Muscle of leg (tissue), 11 donors: ENCODE measurements around the gene PAIP1. TPM values are rescaled to one million over a fixed set of nuclear protein-coding genes. Genes with fewer than 3 reads are reported as not detected.
"Not testable (repeated sequence)": the region's sequence is repeated elsewhere in the genome, so short reads cannot be mapped to it uniquely, and the experiment has no call there.

Experiments
- DNase-seq: peaks from one replicate; pipeline ENCODE4 v3.0.0; 2013
- H3K27ac ChIP-seq: one replicate; pipeline ENCODE4 v1.5.1; 2013; ENCODE audit warnings: mild to moderate bottlenecking, low read length, control low read depth
- H3K27me3 ChIP-seq: one replicate; pipeline ENCODE4 v1.6.1; 2013; ENCODE audit warnings: low read length; ENCODE audit not compliant: control insufficient read depth, insufficient read depth
- H3K36me3 ChIP-seq: one replicate; pipeline ENCODE4 v1.6.1; 2013; ENCODE audit warnings: low read length; ENCODE audit not compliant: control insufficient read depth, insufficient read depth
- H3K4me1 ChIP-seq: one replicate; pipeline ENCODE4 v1.6.1; 2013; ENCODE audit warnings: low read length; ENCODE audit not compliant: control insufficient read depth, insufficient read depth
- H3K4me3 ChIP-seq: one replicate; pipeline ENCODE4 v1.5.1; 2013; ENCODE audit warnings: low read length, control low read depth
- H3K9me3 ChIP-seq: replicated peaks from 2 replicates; pipeline ENCODE4 v1.6.1; 2013; ENCODE audit warnings: low read depth, low read length; ENCODE audit not compliant: control insufficient read depth
- WGBS: methylation state at CpG from one replicate; pipeline ENCODE4 v1.1.5; 2013; ENCODE audit warnings: missing lambda C conversion rate; ENCODE audit not compliant: insufficient coverage; 5-methylcytosine and 5-hydroxymethylcytosine counted together
- polyA plus RNA-seq, 8 donors: library from polyadenylated mRNA; unstranded; fragments of 120-200 nt; gene quantifications; one replicate each; pipeline versions ENCODE4 v1.2.1 to v1.2.3, GENCODE V29; 2013; ENCODE audit warnings: inconsistent platforms in 1 of 8, low replicate concordance in 1 of 8; ENCODE audit not compliant: insufficient read length in 8 of 8, insufficient read depth in 1 of 8
- total RNA-seq: library from RNA; stranded (reverse); fragments of 120-200 nt; gene quantifications from one replicate; pipeline ENCODE4 v1.2.4, GENCODE V29; 2013

The PAIP1 gene
- total and polyA plus RNA-seq, 9 donors, result 81.6 to 108 (median 92.4) TPM

DNA sequence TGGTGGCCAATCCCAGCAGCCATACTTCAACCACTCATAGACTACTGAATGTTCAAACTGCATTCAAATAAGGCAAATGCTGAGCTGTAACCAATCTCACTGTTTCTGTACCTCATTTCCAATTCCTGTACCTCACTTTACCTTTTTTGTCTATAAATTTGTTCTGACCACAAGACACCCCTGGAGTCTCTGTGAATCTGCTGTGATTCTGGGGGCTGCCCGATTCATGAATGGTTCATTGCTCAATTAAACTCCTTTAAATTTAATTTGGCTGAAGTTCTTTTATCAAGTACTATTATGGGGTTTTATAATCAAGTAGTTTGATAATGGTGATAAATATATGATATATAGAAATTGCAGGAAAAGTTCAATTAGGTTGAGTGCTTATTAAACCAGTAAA is 42.0 kb upstream of the PAIP1 start:
- not testable (repeated sequence) for H3K36me3 ChIP-seq, H3K27me3 ChIP-seq, H3K9me3 ChIP-seq, H3K4me1 ChIP-seq, H3K4me3 ChIP-seq, DNase-seq, H3K27ac ChIP-seq
- no CpG with 5 or more reads among the region's 1 CpG for WGBS

DNA sequence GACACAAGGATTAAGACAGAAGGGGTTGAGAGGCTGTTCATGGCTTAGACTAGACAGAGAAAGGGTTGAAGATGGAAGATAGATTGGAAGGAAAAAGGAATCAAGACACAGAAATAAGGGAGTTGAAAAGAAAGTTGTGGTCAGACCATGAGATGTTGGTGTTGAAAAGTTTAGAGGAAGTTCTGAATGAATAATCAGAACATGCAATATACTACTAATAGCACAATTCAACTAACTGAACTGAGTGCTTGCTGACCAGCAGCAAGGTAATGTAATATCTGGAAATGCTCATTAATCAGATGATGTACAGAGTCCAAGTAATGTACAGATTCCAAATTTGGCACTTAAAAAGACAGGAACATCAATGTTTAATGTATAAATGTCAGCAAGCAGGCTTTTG is 35.5 kb upstream of the PAIP1 start:
- no peaks in the 10 kb centered on the region for H3K27me3 ChIP-seq
- H3K4me3 ChIP-seq, result no peak overlapping the region
- no peak overlapping the region for H3K27ac ChIP-seq
- no peaks in the 10 kb centered on the region for H3K9me3 ChIP-seq
- no peak for DNase-seq
- H3K4me1 ChIP-seq, result no peaks in the 10 kb centered on the region
- peaks cover 4% of the 10 kb centered on the region for H3K36me3 ChIP-seq

DNA sequence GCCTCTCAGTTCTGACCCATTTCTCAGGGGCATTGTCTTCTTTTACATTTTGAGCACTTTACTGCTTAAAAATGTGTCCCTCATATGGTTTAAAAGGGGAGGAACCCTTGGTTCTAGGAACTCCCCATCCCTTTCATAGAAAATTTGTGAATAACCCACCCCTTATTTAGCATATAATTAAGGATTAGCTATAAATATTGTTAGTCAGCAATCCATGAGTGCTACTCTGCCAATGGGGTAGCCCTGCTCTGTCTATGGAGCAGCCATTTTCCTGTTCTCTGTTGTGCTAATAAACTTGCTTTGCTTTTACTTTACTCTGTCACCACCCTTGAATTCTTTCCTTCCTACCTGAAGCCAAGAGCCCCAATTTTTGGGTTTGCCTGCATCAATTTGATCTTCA is 33.8 kb upstream of the PAIP1 start:
- no peaks in the 10 kb centered on the region for H3K27me3 ChIP-seq
- no peak overlapping the region for H3K27ac ChIP-seq

GRCh38 chr5:43589310-43589709 is 32.4 kb upstream of the PAIP1 start:
- Histone ChIP-seq H3K4me3 (no peak overlapping the region), H3K4me1 (no peaks in the 10 kb centered on the region), H3K36me3 (peaks cover 4% of the 10 kb centered on the region), H3K9me3 (no peaks in the 10 kb centered on the region), H3K27me3 (no peaks in the 10 kb centered on the region), H3K27ac (no peak overlapping the region)
- WGBS, result 100% methylated on average over 1 of the region's 1 CpG
- DNase-seq, result no peak

More for the DNA sequence above, 33.8 kb upstream of the PAIP1 start:
- no peak overlapping the region for H3K4me3 ChIP-seq
- H3K4me1 ChIP-seq, result no peaks in the 10 kb centered on the region
- peaks cover 4% of the 10 kb centered on the region for H3K36me3 ChIP-seq
- no peaks in the 10 kb centered on the region for H3K9me3 ChIP-seq
- no peak for DNase-seq

DNA sequence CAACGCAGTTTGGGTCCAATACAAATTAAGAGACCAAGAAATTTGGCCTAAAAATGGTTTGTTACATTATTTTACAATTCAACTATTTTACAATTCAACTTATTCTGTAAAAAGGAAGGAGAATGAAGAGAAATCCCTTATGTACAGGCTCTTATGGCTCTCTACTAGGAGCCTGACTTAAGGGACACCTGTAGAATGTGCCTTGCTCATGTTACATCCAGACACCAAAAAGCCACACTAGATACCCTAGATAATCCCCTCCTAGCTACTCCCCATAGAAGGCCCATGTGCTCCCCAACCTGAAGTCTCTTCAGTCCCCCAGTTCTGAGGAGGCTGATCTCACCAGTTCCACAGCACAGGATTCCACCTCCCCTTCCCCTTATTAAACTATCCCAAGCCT is 32.0 kb upstream of the PAIP1 start:
- H3K36me3 ChIP-seq, result peaks cover 4% of the 10 kb centered on the region
- H3K4me1 ChIP-seq, result no peaks in the 10 kb centered on the region
- no peaks in the 10 kb centered on the region for H3K27me3 ChIP-seq
- H3K9me3 ChIP-seq, result no peaks in the 10 kb centered on the region
- no peak overlapping the region for H3K4me3 ChIP-seq
- no peak overlapping the region for H3K27ac ChIP-seq
- WGBS, result no CpG with 5 or more reads among the region's 1 CpG
- DNase-seq, result no peak

- peaks cover 7% of the 10 kb centered on the region for H3K36me3 ChIP-seq
- no peak for DNase-seq
- H3K9me3 ChIP-seq, result no peaks in the 10 kb centered on the region
- no peak overlapping the region for H3K4me3 ChIP-seq
- H3K27me3 ChIP-seq, result no peaks in the 10 kb centered on the region
- H3K4me1 ChIP-seq, result no peaks in the 10 kb centered on the region
- no peak overlapping the region for H3K27ac ChIP-seq
- no CpG with 5 or more reads among the region's 1 CpG for WGBS
Observed at GRCh38 chr5:43584166-43584699, 27.4 kb upstream of the PAIP1 start.

- H3K27me3 ChIP-seq, result no peaks in the 10 kb centered on the region
- H3K4me1 ChIP-seq, result no peaks in the 10 kb centered on the region
- no peak overlapping the region for H3K27ac ChIP-seq
- no peaks in the 10 kb centered on the region for H3K9me3 ChIP-seq
- H3K4me3 ChIP-seq, result no peak overlapping the region
- no peak for DNase-seq
- H3K36me3 ChIP-seq, result peaks cover 7% of the 10 kb centered on the region
Observed at GRCh38 chr5:43583724-43584123, 26.8 kb upstream of the PAIP1 start.

GRCh38 chr5:43582082-43583005 is 25.5 kb upstream of the PAIP1 start:
- 36% methylated on average over 3 of the region's 4 CpGs for WGBS
- no peak overlapping the region for H3K27ac ChIP-seq
- no peaks in the 10 kb centered on the region for H3K9me3 ChIP-seq
- peaks cover 8% of the 10 kb centered on the region for H3K36me3 ChIP-seq
- DNase-seq, result no peak
- no peak overlapping the region for H3K4me3 ChIP-seq
- no peaks in the 10 kb centered on the region for H3K27me3 ChIP-seq
- no peaks in the 10 kb centered on the region for H3K4me1 ChIP-seq

DNA sequence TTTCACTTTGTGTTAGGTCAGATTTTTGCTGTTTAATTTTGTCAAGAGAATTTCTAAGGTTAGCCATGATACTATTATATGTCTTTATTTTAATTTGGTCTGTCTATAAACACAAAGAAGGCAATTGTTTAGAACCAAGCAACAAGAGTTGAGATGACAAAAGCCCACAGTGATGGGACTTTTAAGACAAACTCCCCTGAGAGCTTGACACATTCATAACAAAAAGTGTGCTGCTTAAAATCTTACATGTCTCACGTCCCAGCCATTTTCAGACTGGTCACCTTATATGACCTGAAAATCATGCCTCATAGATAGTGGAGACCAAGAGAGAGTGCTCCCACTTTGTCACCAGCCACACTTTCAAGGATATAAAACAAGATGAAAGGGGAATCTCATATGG is 24.5 kb upstream of the PAIP1 start:
- WGBS, result no CpG with 5 or more reads among the region's 1 CpG
- DNase-seq, result no peak
- H3K36me3 ChIP-seq, result peaks cover 11% of the 10 kb centered on the region
- no peaks in the 10 kb centered on the region for H3K9me3 ChIP-seq
- H3K27ac ChIP-seq, result no peak overlapping the region
- H3K4me3 ChIP-seq, result no peak overlapping the region
- H3K4me1 ChIP-seq, result no peaks in the 10 kb centered on the region
- no peaks in the 10 kb centered on the region for H3K27me3 ChIP-seq

DNA sequence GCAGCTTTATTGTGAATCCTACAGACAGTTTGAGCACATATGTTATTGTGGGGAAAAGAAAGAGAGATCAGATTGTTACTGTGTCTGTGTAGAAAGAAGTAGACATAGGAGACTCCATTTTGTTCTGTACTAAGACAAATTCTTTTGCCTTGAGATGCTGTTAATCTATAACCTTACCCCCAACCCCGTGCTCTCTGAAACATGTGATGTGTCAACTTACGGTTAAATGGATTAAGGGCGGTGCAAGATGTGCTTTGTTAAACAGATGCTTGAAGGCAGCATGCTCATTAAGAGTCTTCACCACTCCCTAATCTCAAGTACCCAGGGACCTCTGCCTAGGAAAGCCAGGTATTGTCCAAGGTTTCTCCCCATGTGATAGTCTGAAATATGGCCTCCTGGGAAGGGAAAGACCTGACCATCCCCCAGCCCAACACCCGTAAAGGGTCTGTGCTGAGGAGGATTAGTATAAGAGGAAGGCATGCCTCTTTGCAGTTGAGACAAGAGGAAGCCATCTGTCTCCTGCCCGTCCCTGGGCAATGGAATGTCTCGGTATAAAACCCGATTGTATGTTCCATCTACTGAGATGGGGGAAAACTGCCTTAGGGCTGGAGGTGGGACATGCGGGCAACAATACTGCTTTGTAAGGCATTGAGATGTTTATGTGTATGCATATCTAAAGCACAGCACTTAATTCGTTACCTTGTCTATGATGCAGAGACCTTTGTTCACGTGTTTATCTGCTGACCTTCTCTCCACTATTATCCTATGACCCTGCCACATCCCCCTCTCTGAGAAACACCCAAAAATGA is 23.7 kb upstream of the PAIP1 start:
- WGBS, result no CpG with 5 or more reads among the region's 10 CpGs
- not testable (repeated sequence) for H3K9me3 ChIP-seq, H3K27ac ChIP-seq, H3K27me3 ChIP-seq, H3K4me3 ChIP-seq, DNase-seq, H3K4me1 ChIP-seq
- peaks cover 11% of the 10 kb centered on the region for H3K36me3 ChIP-seq
